Measurements from ENCODE around the gene ZCCHC3.
A peak's percentile ranks its signal among the peaks of the same experiment; 100 is the strongest.

The ZCCHC3 gene

DNA sequence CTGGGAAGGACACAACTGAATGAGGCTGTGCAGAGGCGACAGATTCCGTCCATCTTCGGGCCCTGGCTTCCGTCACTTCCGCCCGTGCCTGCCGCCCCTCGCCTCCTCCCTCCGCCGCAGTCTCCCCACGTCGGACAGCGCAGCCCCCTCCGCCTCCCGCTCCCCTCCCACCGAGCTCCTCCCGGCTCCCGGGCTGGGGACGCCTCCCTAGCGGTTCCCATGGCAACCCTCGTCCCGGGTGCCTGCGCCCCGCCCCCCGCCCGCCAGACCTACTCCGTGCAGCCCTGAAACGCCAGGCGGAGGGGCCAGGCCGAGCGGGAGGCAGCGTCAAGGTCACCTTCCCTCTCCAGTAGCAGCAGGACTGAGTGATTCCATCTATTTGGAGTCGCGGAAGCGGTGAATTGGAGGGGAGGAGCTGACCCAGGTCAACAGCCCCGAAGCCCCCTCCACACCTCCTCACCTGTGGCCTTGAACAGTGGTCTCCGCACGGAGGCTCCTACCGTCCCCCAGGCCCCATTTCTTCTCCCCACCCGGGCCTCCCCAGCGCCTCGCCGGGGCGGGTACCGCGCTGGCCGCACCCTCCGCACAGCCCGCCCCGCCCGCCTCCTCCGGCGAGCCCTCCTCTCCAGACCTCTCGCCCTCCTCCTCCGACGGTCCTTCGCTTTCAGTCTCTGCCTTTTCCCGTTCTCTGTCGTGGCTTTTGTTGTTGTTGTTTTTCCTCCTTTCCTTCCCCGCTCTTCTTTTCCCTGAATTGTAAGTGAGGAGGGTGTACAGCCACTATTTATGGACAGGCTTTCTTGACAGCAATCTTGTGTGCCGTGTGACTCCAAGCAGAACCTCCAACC, 50.5 kb downstream of the ZCCHC3 start:
- DNase-seq, result peak; percentile 60

DNA sequence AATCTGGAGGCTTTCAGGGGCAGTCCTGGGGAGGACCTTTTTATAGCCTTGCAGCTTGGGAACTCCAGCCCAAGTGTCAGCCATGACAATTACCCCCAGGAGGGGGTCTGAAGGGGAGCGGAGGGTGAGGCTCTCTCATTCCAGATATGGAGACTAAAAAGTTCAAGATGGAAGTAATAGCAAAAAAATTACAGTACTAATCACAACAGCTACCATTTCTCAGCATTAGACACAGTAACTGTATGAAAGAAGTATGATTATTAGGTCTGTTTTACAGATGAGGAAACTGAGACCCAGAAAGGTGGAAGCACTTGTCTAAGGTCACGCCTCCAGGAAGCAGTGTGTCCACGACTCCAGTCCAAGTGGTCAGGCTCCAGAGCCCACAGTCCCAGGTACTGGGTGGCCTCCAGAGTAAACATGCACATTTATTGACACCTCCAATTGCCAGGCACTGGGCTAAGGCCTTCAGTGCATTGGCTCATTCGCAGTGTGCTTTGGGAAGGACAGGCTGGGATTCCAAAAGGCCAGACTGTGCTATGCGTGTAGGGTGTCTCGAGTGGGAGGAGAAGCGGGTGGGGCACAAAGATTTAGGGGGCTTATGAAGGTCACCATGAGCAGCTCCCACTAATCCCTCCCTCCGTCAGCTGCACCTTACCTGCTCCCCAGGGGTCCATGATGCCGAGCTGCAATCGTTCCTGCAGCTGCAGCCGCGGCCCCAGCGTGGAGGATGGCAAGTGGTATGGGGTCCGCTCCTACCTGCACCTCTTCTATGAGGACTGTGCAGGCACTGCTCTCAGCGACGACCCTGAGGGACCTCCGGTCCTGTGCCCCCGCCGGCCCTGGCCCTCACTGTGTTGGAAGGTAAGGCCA, 51.8 kb downstream of the ZCCHC3 start:
- DNase-seq, result no peak

Measured in effector CD8-positive, alpha-beta T cell (primary cell).